Activated CD4-positive, alpha-beta T cell treated with anti-CD3 and anti-CD28 coated beads, Interleukin-2, amount 50 U/mL, for 4 hours (primary cell): Measurements from ENCODE around the gene ABCB11.
"Not testable (repeated sequence)": the region's sequence is repeated elsewhere in the genome, so short reads cannot be mapped to it uniquely, and the experiment has no call there.

Experiments used
- DNase-seq, 2 experiments: peaks; one replicate each; pipeline ENCODE4 v3.0.0-alpha.2; 2020

The ABCB11 gene

GRCh38 chr2:169041594-169041993 lies 10.5 kb upstream of the ABCB11 start:
- DNase-seq, result no peak

- DNase-seq, result no peak
Observed at GRCh38 chr2:169039702-169040101, 8.6 kb upstream of the ABCB11 start.

- DNase-seq, result no peak
Observed at GRCh38 chr2:169038338-169038757, 7.2 kb upstream of the ABCB11 start.

- DNase-seq, result no peak
Observed at GRCh38 chr2:169036736-169037440, 5.8 kb upstream of the ABCB11 start.

- no peak for DNase-seq
Observed at GRCh38 chr2:169035887-169036286, 4.8 kb upstream of the ABCB11 start.

GRCh38 chr2:169034984-169035544 lies 3.9 kb upstream of the ABCB11 start:
- no peak for DNase-seq

- DNase-seq, result no peak
Observed at GRCh38 chr2:169034256-169034655, 3.1 kb upstream of the ABCB11 start.

- no peak for DNase-seq
Observed at GRCh38 chr2:169029341-169029740, 1.8 kb downstream of the ABCB11 start.

- DNase-seq, result no peak
Observed at GRCh38 chr2:169027234-169027633, 3.9 kb downstream of the ABCB11 start.

- DNase-seq, result no peak
Observed at GRCh38 chr2:169026056-169026455, 5.1 kb downstream of the ABCB11 start.

- DNase-seq, result no peak
Observed at GRCh38 chr2:169023161-169023560, 8.0 kb downstream of the ABCB11 start.

GRCh38 chr2:169018390-169018789 lies 12.7 kb downstream of the ABCB11 start:
- no peak for DNase-seq

GRCh38 chr2:169015943-169016342 lies 15.2 kb downstream of the ABCB11 start:
- no peak for DNase-seq

- no peak for DNase-seq
Observed at GRCh38 chr2:169014780-169015179, 16.3 kb downstream of the ABCB11 start.

GRCh38 chr2:169013628-169014026 lies 17.5 kb downstream of the ABCB11 start:
- no peak for DNase-seq

- DNase-seq, result no peak
Observed at GRCh38 chr2:169012812-169013627, 18.1 kb downstream of the ABCB11 start.

GRCh38 chr2:169012191-169012792 lies 18.8 kb downstream of the ABCB11 start:
- not testable (repeated sequence) for DNase-seq

- no peak for DNase-seq
Observed at GRCh38 chr2:169011698-169012097, 19.4 kb downstream of the ABCB11 start.

- DNase-seq, result no peak
Observed at GRCh38 chr2:169010633-169011460, 20.3 kb downstream of the ABCB11 start.

- DNase-seq, result no peak
Observed at GRCh38 chr2:169009865-169010579, 21.1 kb downstream of the ABCB11 start.

- DNase-seq, result no peak
Observed at GRCh38 chr2:169007941-169008340, 23.2 kb downstream of the ABCB11 start.

GRCh38 chr2:169007356-169007755 lies 23.8 kb downstream of the ABCB11 start:
- no peak for DNase-seq
